ENCODE measurements around the gene EXOSC9. TPM values are rescaled to one million over a fixed set of nuclear protein-coding genes. Genes with fewer than 3 reads are reported as not detected.

EXOSC9 gene
- total and polyA plus RNA-seq, 8 donors, result 6.3 to 15.9 (median 7.8) TPM

- Histone ChIP-seq H3K9me3 (no peaks in the 10 kb centered on the region), H3K27ac (no peak overlapping the region), H3K36me3 (no peaks in the 10 kb centered on the region), H3K4me1 (no peaks in the 10 kb centered on the region), H3K4me3 (no peak overlapping the region), H3K27me3 (no peaks in the 10 kb centered on the region)
- FAIRE-seq, result no peak
- no peak for DNase-seq
- no peak for ATAC-seq
- TF ChIP-seq, protein P1, sequence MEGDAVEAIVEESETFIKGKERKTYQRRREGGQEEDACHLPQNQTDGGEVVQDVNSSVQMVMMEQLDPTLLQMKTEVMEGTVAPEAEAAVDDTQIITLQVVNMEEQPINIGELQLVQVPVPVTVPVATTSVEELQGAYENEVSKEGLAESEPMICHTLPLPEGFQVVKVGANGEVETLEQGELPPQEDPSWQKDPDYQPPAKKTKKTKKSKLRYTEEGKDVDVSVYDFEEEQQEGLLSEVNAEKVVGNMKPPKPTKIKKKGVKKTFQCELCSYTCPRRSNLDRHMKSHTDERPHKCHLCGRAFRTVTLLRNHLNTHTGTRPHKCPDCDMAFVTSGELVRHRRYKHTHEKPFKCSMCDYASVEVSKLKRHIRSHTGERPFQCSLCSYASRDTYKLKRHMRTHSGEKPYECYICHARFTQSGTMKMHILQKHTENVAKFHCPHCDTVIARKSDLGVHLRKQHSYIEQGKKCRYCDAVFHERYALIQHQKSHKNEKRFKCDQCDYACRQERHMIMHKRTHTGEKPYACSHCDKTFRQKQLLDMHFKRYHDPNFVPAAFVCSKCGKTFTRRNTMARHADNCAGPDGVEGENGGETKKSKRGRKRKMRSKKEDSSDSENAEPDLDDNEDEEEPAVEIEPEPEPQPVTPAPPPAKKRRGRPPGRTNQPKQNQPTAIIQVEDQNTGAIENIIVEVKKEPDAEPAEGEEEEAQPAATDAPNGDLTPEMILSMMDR (IDR thresholded peaks at IDR 0.05), result no peak
- WGBS, 2 donors, result 64 to 72% methylated on average over 2 of the region's 2 CpGs
- intact Hi-C loops (cut with DNase I), result no loop called here
Measured at GRCh38 chr4:121788896-121789295, 12.2 kb upstream of the EXOSC9 start.

DNA sequence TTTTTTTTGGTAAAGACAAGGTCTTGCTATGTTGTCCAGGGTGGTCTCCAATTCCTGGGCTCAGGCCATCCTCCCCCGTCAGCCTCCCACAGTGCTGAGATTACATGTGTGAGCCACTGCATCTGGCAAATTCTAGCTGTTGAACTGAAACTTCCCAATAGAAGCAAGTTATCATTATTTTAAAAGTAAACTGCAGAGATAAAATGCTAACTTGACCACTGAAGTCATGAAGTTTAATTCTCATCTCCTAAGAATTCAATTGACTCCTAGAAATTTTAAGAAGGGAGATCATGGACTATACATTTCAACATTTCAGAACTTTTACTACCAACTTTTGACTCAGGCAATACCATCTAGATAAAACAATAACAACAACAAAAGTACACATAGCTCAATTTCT is 11.7 kb upstream of the EXOSC9 start:
- 45 to 63% methylated on average over 1 of the region's 1 CpG for WGBS, 2 donors
- H3K36me3 ChIP-seq, result no peaks in the 10 kb centered on the region
- intact Hi-C loops (cut with DNase I), result no loop called here
- DNase-seq (no peak), ATAC-seq (no peak), FAIRE-seq (no peak)
- no peaks in the 10 kb centered on the region for H3K9me3 ChIP-seq
- TF ChIP-seq, protein P1 (IDR thresholded peaks at IDR 0.05), result no peak
- no peaks in the 10 kb centered on the region for H3K4me1 ChIP-seq
- H3K27ac ChIP-seq, result no peak overlapping the region
- no peaks in the 10 kb centered on the region for H3K27me3 ChIP-seq
- no peak overlapping the region for H3K4me3 ChIP-seq

- no peaks in the 10 kb centered on the region for H3K4me1 ChIP-seq
- DNase-seq (no peak), ATAC-seq (no peak), FAIRE-seq (no peak)
- H3K9me3 ChIP-seq, result no peaks in the 10 kb centered on the region
- no peak overlapping the region for H3K27ac ChIP-seq
- H3K27me3 ChIP-seq, result no peaks in the 10 kb centered on the region
- TF ChIP-seq, protein P1 (IDR thresholded peaks at IDR 0.05), result no peak
- no peaks in the 10 kb centered on the region for H3K36me3 ChIP-seq
- WGBS, 2 donors, result 56 to 72% methylated on average over 3 of the region's 3 CpGs
- intact Hi-C loops (cut with DNase I), result no loop called here
- no peak overlapping the region for H3K4me3 ChIP-seq
Measured at GRCh38 chr4:121789960-121790829, 10.9 kb upstream of the EXOSC9 start.

GRCh38 chr4:121790976-121791375 is 10.1 kb upstream of the EXOSC9 start:
- TF ChIP-seq, protein P1 (IDR thresholded peaks at IDR 0.05), result no peak
- H3K4me3 ChIP-seq, result no peak overlapping the region
- intact Hi-C loops (cut with DNase I), result no loop called here
- H3K4me1 ChIP-seq, result no peaks in the 10 kb centered on the region
- no peak for FAIRE-seq
- no peak overlapping the region for H3K27ac ChIP-seq
- no peak for ATAC-seq
- DNase-seq, result no peak
- H3K36me3 ChIP-seq, result no peaks in the 10 kb centered on the region
- no peaks in the 10 kb centered on the region for H3K27me3 ChIP-seq
- no peaks in the 10 kb centered on the region for H3K9me3 ChIP-seq

DNA sequence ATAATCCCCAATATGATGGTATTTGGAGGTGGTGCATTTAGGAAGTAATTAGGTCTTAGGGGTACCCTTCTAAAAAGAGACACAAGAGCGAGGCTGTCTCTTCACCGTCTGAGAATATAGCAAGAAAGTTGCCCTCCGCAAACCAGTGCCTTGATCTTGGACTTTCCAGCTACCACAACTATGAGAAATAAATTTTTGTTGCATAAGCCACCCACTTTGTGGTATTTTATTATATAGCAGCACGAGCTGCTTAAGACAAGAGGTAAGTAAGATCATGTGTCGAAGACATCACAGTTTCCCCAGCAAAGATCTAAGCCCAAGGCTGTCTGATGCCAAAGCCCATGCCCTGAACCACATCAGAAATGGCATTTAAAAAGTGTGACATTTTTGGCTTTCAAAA is 9.6 kb upstream of the EXOSC9 start:
- Histone ChIP-seq H3K9me3 (no peaks in the 10 kb centered on the region), H3K4me1 (no peaks in the 10 kb centered on the region), H3K27ac (no peak overlapping the region), H3K4me3 (no peak overlapping the region), H3K36me3 (no peaks in the 10 kb centered on the region), H3K27me3 (peaks cover 0 to under 1% (median 0%) of the 10 kb centered on the region in 4 donors)
- WGBS, 2 donors, result 84 to 85% methylated on average over 5 of the region's 5 CpGs
- no peak for ATAC-seq
- DNase-seq, result no peak
- TF ChIP-seq, protein P1 (IDR thresholded peaks at IDR 0.05), result no peak
- no peak for FAIRE-seq
- intact Hi-C loops (cut with DNase I), result no loop called here
